ENCODE data around the gene SOX13. TPM values are rescaled to one million over a fixed set of nuclear protein-coding genes. Genes with fewer than 3 reads are reported as not detected.

The SOX13 gene
- total and polyA plus RNA-seq, 2 of the 4 experiments (the other 2 are of a cell fraction) = 0.54 to 3.5 TPM

- no CpG with 5 or more reads among the region's 5 CpGs for WGBS, 2 experiments (ENCODE audit: extremely low coverage in 2 of 2, insufficient read length in 1 of 2)
- dilution Hi-C loops (cut with HindIII; ENCODE audit: low sequenced_read_pairs, unreplicated experiment) = no loop called here
These were observed 18.9 kb downstream of the SOX13 start for GRCh38 chr1:204091787-204092312.

More at GRCh38 chr1:204091787-204092312, 18.9 kb downstream of the SOX13 start:
- TF ChIP-seq BHLHE40 (IDR thresholded peaks at IDR 0.05; ENCODE audit: low read depth, low read length) (no peak), MAZ (IDR thresholded peaks at IDR 0.05; ENCODE audit: borderline replicate concordance, low read depth, low read length) (no peak), RAD21 (IDR thresholded peaks at IDR 0.05; ENCODE audit: low read length) (no peak)
- TF ChIP-seq, protein P1, sequence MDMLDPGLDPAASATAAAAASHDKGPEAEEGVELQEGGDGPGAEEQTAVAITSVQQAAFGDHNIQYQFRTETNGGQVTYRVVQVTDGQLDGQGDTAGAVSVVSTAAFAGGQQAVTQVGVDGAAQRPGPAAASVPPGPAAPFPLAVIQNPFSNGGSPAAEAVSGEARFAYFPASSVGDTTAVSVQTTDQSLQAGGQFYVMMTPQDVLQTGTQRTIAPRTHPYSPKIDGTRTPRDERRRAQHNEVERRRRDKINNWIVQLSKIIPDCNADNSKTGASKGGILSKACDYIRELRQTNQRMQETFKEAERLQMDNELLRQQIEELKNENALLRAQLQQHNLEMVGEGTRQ (IDR thresholded peaks at IDR 0.05; ENCODE audit: low read depth, low read length) = no peak
- TF ChIP-seq, protein P2, sequence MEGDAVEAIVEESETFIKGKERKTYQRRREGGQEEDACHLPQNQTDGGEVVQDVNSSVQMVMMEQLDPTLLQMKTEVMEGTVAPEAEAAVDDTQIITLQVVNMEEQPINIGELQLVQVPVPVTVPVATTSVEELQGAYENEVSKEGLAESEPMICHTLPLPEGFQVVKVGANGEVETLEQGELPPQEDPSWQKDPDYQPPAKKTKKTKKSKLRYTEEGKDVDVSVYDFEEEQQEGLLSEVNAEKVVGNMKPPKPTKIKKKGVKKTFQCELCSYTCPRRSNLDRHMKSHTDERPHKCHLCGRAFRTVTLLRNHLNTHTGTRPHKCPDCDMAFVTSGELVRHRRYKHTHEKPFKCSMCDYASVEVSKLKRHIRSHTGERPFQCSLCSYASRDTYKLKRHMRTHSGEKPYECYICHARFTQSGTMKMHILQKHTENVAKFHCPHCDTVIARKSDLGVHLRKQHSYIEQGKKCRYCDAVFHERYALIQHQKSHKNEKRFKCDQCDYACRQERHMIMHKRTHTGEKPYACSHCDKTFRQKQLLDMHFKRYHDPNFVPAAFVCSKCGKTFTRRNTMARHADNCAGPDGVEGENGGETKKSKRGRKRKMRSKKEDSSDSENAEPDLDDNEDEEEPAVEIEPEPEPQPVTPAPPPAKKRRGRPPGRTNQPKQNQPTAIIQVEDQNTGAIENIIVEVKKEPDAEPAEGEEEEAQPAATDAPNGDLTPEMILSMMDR (conservative IDR thresholded peaks at IDR 0.05; ENCODE audit: low read depth, low read length) = no peak
- no peak overlapping the region for H3K18ac ChIP-seq (ENCODE audit: low read depth, low read length)
- H2AK5ac ChIP-seq (ENCODE audit: low read depth, low read length) = no peak overlapping the region
- no peak overlapping the region for H4K91ac ChIP-seq (ENCODE audit: insufficient read depth, low read depth, low read length)
- no peak overlapping the region for H2BK120ac ChIP-seq (ENCODE audit: low read depth, low read length)
- H3K14ac ChIP-seq (replicated peaks; ENCODE audit: low read depth, low read length) = no peak overlapping the region
- H4K5ac ChIP-seq (ENCODE audit: low read depth, low read length) = no peak overlapping the region
- intact Hi-C loops (cut with micrococcal nuclease) (no loop called here), in situ Hi-C loops (cut with MboI; ENCODE audit: low sequenced_read_pairs) (no loop called here)
- H2AFZ ChIP-seq (replicated peaks; ENCODE audit: low read length, poor library complexity) = no peak overlapping the region
- no peak overlapping the region for H3K23ac ChIP-seq (ENCODE audit: low read depth, low read length)
- H4K20me1 ChIP-seq (ENCODE audit: insufficient read depth, low read length) = no peaks in the 10 kb centered on the region
- no peak overlapping the region for H2BK20ac ChIP-seq (ENCODE audit: low read depth, low read length)
- peaks cover 0 to 5% of the 10 kb centered on the region in 2 experiments; a peak in 1 of 4 replicates for H3K79me1 ChIP-seq (ENCODE audit: low read depth in 1 of 2, low read length in 2 of 2)
- no peaks in the 10 kb centered on the region for H3K36me3 ChIP-seq (ENCODE audit: control insufficient read depth, insufficient read depth, low read length)
- H3K4me1 ChIP-seq (ENCODE audit: control insufficient read depth, insufficient read depth, low read length) = peaks cover 4% of the 10 kb centered on the region; the same call in 1 of the 2 replicates
- no peak for DNase-seq
- no peak overlapping the region for H3K27ac ChIP-seq (ENCODE audit: insufficient read depth, low read length)
- CTCF ChIA-PET = no interaction called here
- no peak overlapping the region for H3K4ac ChIP-seq (ENCODE audit: low read depth, low read length)
- no peak overlapping the region for H2BK5ac ChIP-seq (ENCODE audit: low read depth, low read length, poor library complexity, severe bottlenecking)
- no peak overlapping the region for H3K4me2 ChIP-seq (ENCODE audit: low read depth, low read length)
- no peak overlapping the region for H3K4me3 ChIP-seq (ENCODE audit: insufficient read depth, low read depth, low read length)
- POLR2A ChIA-PET (ENCODE audit: unreplicated experiment) = no interaction called here
- H3K9ac ChIP-seq (ENCODE audit: low read depth, low read length) = no peak overlapping the region
- no TSS peak for BruUV-seq (replicated peaks)
- H3K27me3 ChIP-seq (ENCODE audit: control insufficient read depth, insufficient read depth, low read length) = no peaks in the 10 kb centered on the region
- no peak overlapping the region for H2BK15ac ChIP-seq (ENCODE audit: low read depth, low read length)
- no peak overlapping the region for H4K8ac ChIP-seq (ENCODE audit: low read depth in 2 of 2, low read length in 2 of 2)
- H3K9me1 ChIP-seq (ENCODE audit: insufficient read depth, low read length) = no peaks in the 10 kb centered on the region
- H2AK9ac ChIP-seq (replicated peaks; ENCODE audit: low read depth, low read length, poor library complexity) = no peak overlapping the region
- no peaks in the 10 kb centered on the region for H3K9me3 ChIP-seq (ENCODE audit: control insufficient read depth, insufficient read depth, low read length)
- no peak overlapping the region for H3K56ac ChIP-seq (ENCODE audit: extremely low read depth, insufficient read depth, low read length)
- no peak for ATAC-seq (ENCODE audit: low read depth)
